NB4 (cell line): Measurements from ENCODE around the gene RARB.

Source experiments
- DNase-seq: peaks from one replicate; pipeline ENCODE4 v3.0.0; 2010; ENCODE audit warnings: low read depth
- H3K4me3 ChIP-seq: one replicate; pipeline ENCODE4 v1.5.1; 2011; ENCODE audit warnings: mild to moderate bottlenecking, low read depth, low read length, moderate library complexity
- CTCF ChIP-seq: IDR thresholded peaks from one replicate; pipeline ENCODE4 v1.5.1; 2012; ENCODE audit warnings: low read depth, low read length
- MAX ChIP-seq: IDR thresholded peaks from 2 replicates; pipeline ENCODE4 v1.6.1; 2011; ENCODE audit warnings: low read depth, low read length
- MYC ChIP-seq: IDR thresholded peaks from 2 replicates; pipeline ENCODE4 v1.6.1; 2011; ENCODE audit warnings: low read depth, low read length
- POLR2A ChIP-seq: IDR thresholded peaks from 2 replicates; pipeline ENCODE4 v1.6.1; 2011; ENCODE audit warnings: mild to moderate bottlenecking; ENCODE audit not compliant: insufficient read length; ENCODE audit errors: extremely low read depth

RARB gene

GRCh38 chr3:25463836-25464418 lies 35.9 kb downstream of the RARB start:
- DNase-seq: no peak
- no peak for TF ChIP-seq CTCF
- no peak for TF ChIP-seq MAX
- no peak for TF ChIP-seq POLR2A
- no peak for TF ChIP-seq MYC
- no peak overlapping the region for H3K4me3 ChIP-seq

GRCh38 chr3:25465266-25465860 lies 37.3 kb downstream of the RARB start:
- TF ChIP-seq MYC (no peak), MAX (no peak), POLR2A (no peak), CTCF (no peak)
- no peak overlapping the region for H3K4me3 ChIP-seq
- no peak for DNase-seq

GRCh38 chr3:25468866-25469319 lies 40.8 kb downstream of the RARB start:
- no peak for DNase-seq
- H3K4me3 ChIP-seq: no peak overlapping the region
- no peak for TF ChIP-seq MYC
- no peak for TF ChIP-seq MAX
- no peak for TF ChIP-seq POLR2A
- TF ChIP-seq CTCF: no peak

- DNase-seq: no peak
- TF ChIP-seq MYC (no peak), POLR2A (no peak), CTCF (no peak), MAX (no peak)
- no peak overlapping the region for H3K4me3 ChIP-seq
Measured at GRCh38 chr3:25469558-25469957, 41.5 kb downstream of the RARB start.

GRCh38 chr3:25471081-25471768 lies 43.2 kb downstream of the RARB start:
- TF ChIP-seq MAX (no peak), CTCF (no peak), POLR2A (no peak), MYC (no peak)
- no peak overlapping the region for H3K4me3 ChIP-seq
- no peak for DNase-seq
